Measurements from ENCODE around the gene WIPF3. TPM values are rescaled to one million over a fixed set of nuclear protein-coding genes. Genes with fewer than 3 reads are reported as not detected.

The WIPF3 gene
- total RNA-seq, 1 donor from 2014 or later, result not detected

- no peak for DNase-seq (ENCODE audit: low read depth in 2 of 2)
These were observed 41.6 kb downstream of the WIPF3 start for GRCh38 chr7:29847916-29848315.

- no peak for DNase-seq (ENCODE audit: low read depth in 2 of 2)
These were observed 42.6 kb downstream of the WIPF3 start for GRCh38 chr7:29848941-29849340.

- DNase-seq (ENCODE audit: low read depth in 2 of 2), result peak in 1 of 2 donors; percentile 3
These were observed 45.2 kb downstream of the WIPF3 start for GRCh38 chr7:29851487-29851886.

- no peak for DNase-seq (ENCODE audit: low read depth in 2 of 2)
These were observed 46.1 kb downstream of the WIPF3 start for GRCh38 chr7:29852457-29852856.

GRCh38 chr7:29853072-29853471 lies 46.8 kb downstream of the WIPF3 start:
- DNase-seq (ENCODE audit: low read depth in 2 of 2), result no peak

GRCh38 chr7:29853789-29854188 lies 47.5 kb downstream of the WIPF3 start:
- DNase-seq (ENCODE audit: low read depth in 2 of 2), result no peak

GRCh38 chr7:29854257-29854938 lies 48.1 kb downstream of the WIPF3 start:
- no peak for DNase-seq (ENCODE audit: low read depth in 2 of 2)

- DNase-seq (ENCODE audit: low read depth in 2 of 2), result no peak
These were observed 51.3 kb downstream of the WIPF3 start for GRCh38 chr7:29857654-29858053.

- no peak for DNase-seq (ENCODE audit: low read depth in 2 of 2)
These were observed 52.1 kb downstream of the WIPF3 start for GRCh38 chr7:29858191-29858951.

- DNase-seq (ENCODE audit: low read depth in 2 of 2), result no peak
These were observed 52.8 kb downstream of the WIPF3 start for GRCh38 chr7:29859104-29859503.

- DNase-seq (ENCODE audit: low read depth in 2 of 2), result peak in 1 of 2 donors; percentile 52
These were observed 53.3 kb downstream of the WIPF3 start for GRCh38 chr7:29859524-29860185.

GRCh38 chr7:29860186-29860585 lies 53.9 kb downstream of the WIPF3 start:
- no peak for DNase-seq (ENCODE audit: low read depth in 2 of 2)

GRCh38 chr7:29861884-29862283 lies 55.6 kb downstream of the WIPF3 start:
- no peak for DNase-seq (ENCODE audit: low read depth in 2 of 2)

GRCh38 chr7:29864656-29865055 lies 58.3 kb downstream of the WIPF3 start:
- DNase-seq (ENCODE audit: low read depth in 2 of 2), result peak in 1 of 2 donors; percentile 12

GRCh38 chr7:29865526-29865925 lies 59.2 kb downstream of the WIPF3 start:
- DNase-seq (ENCODE audit: low read depth in 2 of 2), result peak; percentile 46 to 61

GRCh38 chr7:29866490-29866930 lies 60.2 kb downstream of the WIPF3 start:
- DNase-seq (ENCODE audit: low read depth in 2 of 2), result peak in 1 of 2 donors; percentile 42

- peak; percentile 11 to 50 for DNase-seq (ENCODE audit: low read depth in 2 of 2)
These were observed 65.6 kb downstream of the WIPF3 start for GRCh38 chr7:29871787-29872398.

GRCh38 chr7:29873644-29874294 lies 67.5 kb downstream of the WIPF3 start:
- DNase-seq (ENCODE audit: low read depth in 2 of 2), result no peak

- DNase-seq (ENCODE audit: low read depth in 2 of 2), result no peak
These were observed 69.4 kb downstream of the WIPF3 start for GRCh38 chr7:29875741-29876140.

- DNase-seq (ENCODE audit: low read depth in 2 of 2), result peak; percentile 21 to 29
These were observed 70.9 kb downstream of the WIPF3 start for GRCh38 chr7:29877196-29877595.

GRCh38 chr7:29878081-29878688 lies 71.9 kb downstream of the WIPF3 start:
- DNase-seq (ENCODE audit: low read depth in 2 of 2), result peak; percentile 55 to 62

Data from lung microvascular endothelial cell (primary cell).